HG02938 (cell line): ENCODE results near the gene SEL1L.
"Not testable (repeated sequence)": the region's sequence is repeated elsewhere in the genome, so short reads cannot be mapped to it uniquely, and the experiment has no call there.

Source experiments
- ATAC-seq: cut with Tn5 transposase; IDR thresholded peaks from one replicate; pipeline ENCODE4 v1.9.1; 2021; ENCODE audit warnings: mild to moderate bottlenecking, moderate library complexity; ENCODE audit not compliant: unreplicated experiment

Gene SEL1L

DNA sequence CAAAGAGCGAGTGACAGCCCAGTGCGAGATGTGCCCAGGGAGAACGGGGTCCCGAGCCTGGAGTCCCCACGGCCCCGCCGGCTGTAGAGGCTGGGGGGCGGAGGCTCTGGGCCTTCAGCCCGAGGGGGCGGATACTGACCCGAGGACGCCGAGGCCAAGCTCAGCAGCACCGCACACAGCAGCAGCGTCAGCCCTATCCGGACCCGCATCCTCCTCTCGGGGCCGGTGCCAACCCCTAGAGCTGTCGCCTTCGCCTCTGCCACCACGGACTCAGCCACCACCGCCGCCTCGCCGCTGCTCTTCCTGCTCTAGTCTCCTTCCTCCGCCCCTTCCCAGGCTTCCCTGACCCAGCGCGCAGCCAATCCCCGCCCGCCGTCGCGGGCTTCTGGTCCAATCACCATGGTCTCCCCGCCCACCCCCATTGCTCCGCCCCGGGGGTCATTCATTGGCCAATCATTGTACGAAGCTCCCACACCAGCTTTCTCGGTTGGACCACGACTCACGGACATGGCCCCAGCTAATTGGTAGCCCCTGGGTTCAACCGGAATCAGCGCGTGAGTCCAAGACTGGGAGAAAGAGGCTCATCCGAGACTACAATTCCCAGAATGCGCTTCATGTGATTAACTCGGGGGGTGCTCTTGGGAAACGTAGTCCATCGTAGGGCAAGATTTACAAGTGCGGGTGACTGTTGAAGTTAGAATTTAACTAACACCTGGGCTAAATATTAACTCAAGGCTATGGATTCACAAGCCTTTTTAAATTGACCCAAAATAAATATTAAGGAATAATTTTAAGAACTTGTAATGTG, at the start of gene SEL1L:
Gene SEL1L (minus strand): TSS at position 318 of the 808 bp plus-strand sequence. CDS start 109 bp downstream, at position 209.
- ATAC-seq, result peak; percentile 90

DNA sequence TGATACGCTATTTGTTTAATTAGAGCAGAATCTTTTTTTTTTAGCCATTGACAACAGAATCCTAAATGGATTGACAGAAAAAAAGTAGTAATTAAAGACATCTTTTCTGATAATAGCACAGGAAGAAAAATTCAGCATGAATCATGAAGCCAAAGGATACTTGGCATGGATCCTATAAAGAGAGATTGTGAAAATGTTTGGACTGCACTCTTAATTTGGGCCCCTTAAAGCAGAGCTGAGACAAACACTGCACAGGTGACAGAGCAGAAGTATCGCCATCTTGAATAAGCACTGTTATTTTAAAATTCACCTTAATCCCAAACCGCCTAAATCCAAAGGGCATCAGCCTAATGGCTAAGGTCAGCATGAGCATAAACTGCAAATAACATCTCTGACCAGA, 48.8 kb upstream of the SEL1L start:
- ATAC-seq, result no peak

GRCh38 chr14:81579115-81579514, 45.5 kb upstream of the SEL1L start:
- no peak for ATAC-seq

- ATAC-seq, result no peak
Observed at GRCh38 chr14:81571437-81571836, 37.8 kb upstream of the SEL1L start.

DNA sequence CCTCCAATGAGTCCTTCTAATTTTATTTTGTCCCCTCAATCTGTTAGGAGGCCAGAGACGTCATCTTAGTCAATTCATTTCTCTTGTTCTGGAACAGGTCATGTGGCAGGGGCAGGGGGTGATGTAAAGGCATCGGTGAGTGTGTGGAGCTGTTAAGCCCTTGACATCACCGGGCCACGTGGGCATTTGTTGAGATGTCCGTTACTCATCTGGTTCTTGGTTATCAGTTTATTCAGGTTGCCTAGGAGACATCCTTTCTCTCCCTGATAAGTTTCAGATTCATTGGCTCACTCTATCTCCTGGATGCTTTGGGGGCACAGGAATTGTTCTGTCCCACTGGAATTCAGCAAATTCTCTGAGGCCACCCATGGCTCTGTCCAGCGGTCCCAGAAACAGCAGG, 33.6 kb upstream of the SEL1L start:
- no peak for ATAC-seq

DNA sequence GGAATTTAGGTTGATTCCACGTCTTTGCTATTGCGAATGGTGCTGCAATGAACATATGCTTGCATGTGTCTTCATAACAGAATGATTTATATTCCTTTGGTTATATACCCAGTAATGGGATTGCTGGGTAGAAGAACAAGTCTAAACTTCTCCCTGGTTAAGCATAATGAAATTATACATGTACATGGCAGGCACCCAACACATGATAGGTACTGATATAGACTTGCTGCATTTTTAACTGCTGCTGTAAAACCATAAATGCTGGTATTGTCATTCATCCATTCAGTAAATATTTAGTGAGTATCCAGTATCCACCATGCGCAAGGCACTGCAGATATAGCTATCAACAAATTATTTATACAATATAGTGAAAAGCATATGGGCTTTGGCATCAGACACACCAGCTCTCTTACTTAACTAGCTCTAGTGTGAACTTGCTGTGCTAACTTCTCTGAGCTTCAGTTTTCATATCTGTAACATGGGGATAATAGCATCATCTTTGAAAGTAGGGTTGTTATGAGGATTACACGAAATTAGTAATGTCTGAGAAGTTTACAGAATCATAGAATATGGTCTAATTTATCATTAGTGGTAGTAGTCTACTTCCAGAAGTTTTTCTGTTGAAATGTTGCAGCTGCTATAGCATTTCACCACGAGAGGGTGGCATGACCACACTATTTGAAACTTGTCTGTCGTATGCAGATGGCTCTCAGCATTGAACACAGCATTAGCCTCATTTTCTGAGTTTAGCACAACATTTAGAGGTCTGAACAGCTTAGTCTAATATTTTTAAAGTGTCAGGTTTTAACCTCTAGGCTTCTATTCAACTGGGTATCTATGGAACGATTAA, 32.0 kb upstream of the SEL1L start:
- no peak for ATAC-seq

- no peak for ATAC-seq
Observed at GRCh38 chr14:81562818-81563217, 29.2 kb upstream of the SEL1L start.

GRCh38 chr14:81561084-81561775, 27.6 kb upstream of the SEL1L start:
- no peak for ATAC-seq

GRCh38 chr14:81559385-81559784, 25.7 kb upstream of the SEL1L start:
- no peak for ATAC-seq

DNA sequence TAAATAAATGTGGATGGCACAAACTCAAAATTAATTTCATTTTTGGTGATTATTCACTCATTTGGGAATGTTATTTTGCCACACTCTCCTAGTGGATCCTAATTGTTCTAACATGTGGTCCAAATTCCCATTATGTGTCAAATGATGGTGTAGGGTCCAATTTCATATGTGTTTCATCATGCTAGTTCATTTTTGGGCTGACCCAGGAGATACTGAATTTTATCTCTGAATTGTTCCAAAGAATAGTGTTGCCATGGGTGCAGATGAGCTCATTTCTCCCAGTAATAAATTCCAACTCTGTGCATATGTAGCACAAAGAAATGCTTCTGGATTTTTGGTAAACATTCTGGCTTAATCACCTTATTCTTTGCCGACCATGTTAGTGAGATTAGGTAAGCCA, 23.5 kb upstream of the SEL1L start:
- ATAC-seq, result no peak

DNA sequence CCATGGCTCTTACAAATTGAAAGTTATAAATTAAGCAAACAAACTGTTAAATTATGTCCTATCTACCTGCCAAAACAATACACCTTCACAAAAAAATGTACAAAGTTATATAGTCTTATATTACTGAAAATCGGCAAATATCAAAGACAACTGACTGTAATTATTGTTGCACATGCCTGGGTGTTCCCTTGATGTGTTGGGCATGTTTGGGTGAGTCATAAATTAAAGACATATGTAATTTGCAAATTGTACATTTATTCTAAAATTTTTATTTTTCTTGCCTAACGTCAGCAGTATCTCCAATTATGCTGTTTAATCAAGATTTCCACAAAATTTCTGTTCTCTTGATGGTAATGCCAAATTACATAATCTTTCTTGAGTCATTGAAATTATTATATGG, 22.0 kb upstream of the SEL1L start:
- ATAC-seq, result no peak

DNA sequence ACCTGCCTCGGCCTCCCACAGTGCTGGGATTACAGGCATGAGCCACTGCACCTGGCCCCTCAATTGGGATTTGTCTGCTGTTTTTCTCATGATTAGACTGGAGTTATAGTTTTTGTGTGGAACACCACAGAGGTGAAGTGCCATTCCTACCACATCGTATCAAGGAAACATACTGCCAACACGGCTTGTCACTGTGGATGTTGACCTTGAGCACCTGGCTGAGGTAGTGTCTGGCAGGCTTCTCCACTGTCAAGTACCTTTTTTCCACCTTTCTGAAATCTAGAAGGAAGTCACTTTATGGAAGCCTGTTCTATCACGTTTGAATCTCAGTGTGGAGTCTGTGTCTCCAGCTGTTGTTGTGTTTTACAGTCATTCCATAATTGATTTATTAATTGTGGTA, 21.4 kb upstream of the SEL1L start:
- ATAC-seq, result no peak

DNA sequence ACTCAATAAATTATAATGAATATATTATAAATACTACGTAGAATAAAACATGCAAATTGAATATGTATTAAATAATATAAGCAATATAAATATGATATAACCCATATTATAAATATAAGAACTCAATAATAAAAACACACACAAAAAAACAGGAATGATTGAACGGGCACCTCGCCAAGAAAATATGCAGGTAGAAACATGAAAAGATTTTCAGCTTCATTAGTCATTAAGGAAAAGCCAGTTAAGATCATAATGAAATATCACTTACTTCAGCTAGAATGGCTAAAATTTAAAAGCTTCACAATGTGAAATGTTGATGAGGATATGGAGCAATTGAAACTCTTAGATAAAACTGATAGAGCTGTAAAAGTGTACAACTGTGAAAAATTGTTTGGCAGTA, 17.8 kb upstream of the SEL1L start:
- no peak for ATAC-seq

DNA sequence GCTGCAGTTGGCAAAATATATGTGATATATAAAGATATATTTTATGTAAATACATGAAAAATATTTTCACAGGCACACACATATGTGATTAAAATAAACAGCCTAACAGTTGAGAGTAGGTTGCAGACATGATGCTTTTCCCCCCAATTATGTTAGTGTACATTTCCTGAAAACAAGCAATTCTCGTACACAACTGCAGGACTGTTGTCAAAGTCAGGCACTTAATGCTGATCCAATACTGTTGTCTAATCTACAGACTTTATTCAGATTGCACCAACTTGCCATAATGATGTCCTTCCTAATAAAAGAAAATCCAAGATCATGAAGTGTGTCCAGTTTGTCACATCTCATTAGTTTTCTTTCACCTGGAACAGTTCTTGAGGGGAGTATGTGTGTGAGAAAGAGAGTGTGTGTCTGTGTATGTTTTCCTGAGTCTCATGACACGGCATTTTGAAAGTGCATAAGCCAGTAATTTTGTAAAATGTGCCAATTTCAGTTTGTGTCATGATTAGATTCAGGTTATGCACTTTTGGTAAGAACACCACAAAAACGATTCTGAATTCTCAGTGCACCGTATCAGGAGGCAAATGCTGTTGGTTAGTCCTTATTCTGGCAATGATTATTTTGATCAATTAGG, 16.5 kb upstream of the SEL1L start:
- peak; percentile 91 for ATAC-seq

DNA sequence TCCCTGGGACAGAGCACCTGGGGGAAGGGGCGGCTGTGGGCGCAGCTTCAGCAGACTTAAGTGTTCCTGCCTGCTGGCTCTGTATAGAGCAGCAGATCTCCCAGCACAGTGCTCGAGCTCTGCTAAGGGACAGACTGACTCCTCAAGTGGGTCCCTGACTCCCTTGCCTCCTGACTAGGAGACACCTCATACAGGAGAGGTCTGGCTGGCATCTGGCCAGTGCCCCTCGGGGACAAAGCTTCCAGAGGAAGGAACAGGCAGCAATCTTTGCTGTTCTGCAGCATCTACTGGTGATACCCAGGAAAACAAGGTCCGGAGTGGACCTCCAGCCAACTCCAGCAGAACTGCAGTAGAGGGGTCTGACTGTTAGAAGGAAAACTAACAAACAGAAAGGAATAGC, 7.6 kb upstream of the SEL1L start:
- not testable (repeated sequence) for ATAC-seq

- no peak for ATAC-seq
Observed at GRCh38 chr14:81537193-81537592, 3.5 kb upstream of the SEL1L start.

DNA sequence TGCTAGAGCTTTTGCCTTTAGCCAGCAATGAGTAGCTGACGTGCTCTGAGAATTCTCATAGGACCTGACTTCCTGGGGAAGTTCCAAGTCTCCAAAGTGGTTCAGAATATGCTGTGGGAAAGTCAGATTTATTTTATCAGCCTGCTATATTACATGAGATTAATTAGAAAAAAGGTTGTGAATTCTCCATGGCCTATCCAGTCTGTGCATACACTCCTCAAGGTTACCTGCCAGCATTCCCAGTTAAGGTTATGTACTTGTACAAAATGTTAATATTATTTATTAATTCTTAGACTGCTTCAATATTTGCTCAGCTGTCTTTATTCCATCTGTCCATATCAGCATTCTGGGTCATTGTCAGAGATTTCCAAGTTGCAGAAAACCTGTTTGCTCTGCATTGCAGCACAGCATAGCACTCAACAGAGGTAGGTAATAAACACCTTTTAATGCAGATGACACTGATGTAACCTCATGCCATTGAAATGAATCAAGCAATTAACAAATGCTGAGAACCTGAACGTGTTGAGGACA, 2.7 kb upstream of the SEL1L start:
- ATAC-seq, result no peak

- peak; percentile 23 for ATAC-seq
Observed at GRCh38 chr14:81535396-81536164, 1.9 kb upstream of the SEL1L start.

GRCh38 chr14:81534510-81535074, 939 bp upstream of the SEL1L start:
- no peak for ATAC-seq

DNA sequence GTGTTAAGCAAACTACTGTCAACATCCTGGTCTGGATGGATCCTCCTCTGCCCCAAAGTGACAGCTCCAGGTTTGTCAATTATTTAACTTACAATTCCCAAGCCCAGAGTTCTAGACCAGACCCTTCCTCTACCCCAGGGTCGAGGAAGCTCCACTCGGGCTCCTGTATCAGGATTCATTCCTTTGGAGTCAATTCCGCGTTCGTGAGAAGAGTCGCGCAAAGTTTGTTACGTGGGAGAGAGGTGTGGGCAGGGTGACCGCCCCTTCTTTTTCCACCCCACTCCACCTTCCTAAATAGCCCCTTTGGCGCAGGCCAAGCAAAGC, 479 bp downstream of the SEL1L start:
- no peak for ATAC-seq
